HCT116 (cell line): ENCODE data around the gene PGM2L1. TPM values are rescaled to one million over a fixed set of nuclear protein-coding genes. Genes with fewer than 3 reads are reported as not detected.

Source experiments
- ATAC-seq: fragments of 200-7000 bp; cut with Tn5 transposase; 2 replicates; pipeline ENCODE4 v1.9.1; 2020; ENCODE audit warnings: mild to moderate bottlenecking, moderate library complexity
- BruUV-seq: library from RNA; stranded (reverse); fragments of 400-500 nt; replicated peaks from 2 replicates; lab custom pipeline; 2021; lab: Mats Ljungman, UMichigan
- CTCF ChIA-PET: fragments of 300-600 bp; sonication (Branson Sonifier 250); formaldehyde crosslinking; loops from one replicate; lab custom pipeline; 2021; ENCODE audit warnings: antibody characterized with exemption; lab: Charles Lee
- POLR2A ChIA-PET: fragments of 300-600, 350-600 bp; sonication (Branson Sonifier 250); formaldehyde crosslinking; loops from one replicate; lab custom pipeline; 2021; ENCODE audit warnings: antibody characterized with exemption; lab: Charles Lee
- RAD21 ChIA-PET, 2 experiments: fragments of 300-600 bp; sonication (Branson Sonifier 250); formaldehyde crosslinking; loops; one replicate each; lab custom pipeline; 2023; ENCODE audit warnings: low total read pairs in 2 of 2; ENCODE audit not compliant: uncharacterized antibody in 2 of 2, unreplicated experiment in 2 of 2, low non-redundant PET in 1 of 2; lab: Charles Lee
- DNase-seq: peaks from one replicate; pipeline ENCODE4 v3.0.0-alpha.2; 2010; ENCODE audit warnings: low read depth, low spot score
- H2AFZ ChIP-seq: fragments of 200-600 bp; shearing (Covaris generic), sonication (generic); 2 replicates; pipeline ENCODE4 v1.6.1; 2017; ENCODE audit warnings: low read depth, mixed run types, mixed read lengths, antibody characterized with exemption, low read length; ENCODE audit not compliant: poor library complexity, severe bottlenecking
- H3K27ac ChIP-seq: 2 replicates; pipeline ENCODE4 v1.5.1; 2012; ENCODE audit warnings: low read depth, low read length
- H3K27me3 ChIP-seq: fragments of 200-600 bp; sonication (generic); 2 replicates; pipeline ENCODE4 v1.6.1; 2016; ENCODE audit warnings: mixed run types, low read length, mixed read lengths; ENCODE audit not compliant: insufficient read depth
- H3K36me3 ChIP-seq, 2 experiments: fragments of 200-500 bp in 1 of 2; fragments of 200-600 bp in 1 of 2; sonication (Bioruptor generic) in 1 of 2; sonication (generic) in 1 of 2; 2 replicates each; pipeline versions ENCODE4 v1.5.1 to v1.6.1; 2014 to 2016; ENCODE audit warnings: low read length in 2 of 2, inconsistent platforms in 1 of 2, mixed read lengths in 1 of 2, mixed run types in 1 of 2; ENCODE audit not compliant: insufficient read depth in 2 of 2, control insufficient read depth in 1 of 2
- H3K4me1 ChIP-seq, 2 experiments: fragments of 200-600 bp in 1 of 2; sonication (generic) in 1 of 2; 2 replicates each; pipeline versions ENCODE4 v1.5.1 to v1.6.1; 2012 to 2017; ENCODE audit warnings: low read length in 2 of 2, inconsistent platforms in 1 of 2, mild to moderate bottlenecking in 1 of 2, mixed read lengths in 1 of 2, mixed run types in 1 of 2, moderate library complexity in 1 of 2; ENCODE audit not compliant: insufficient read depth in 2 of 2, control insufficient read depth in 1 of 2
- H3K4me2 ChIP-seq: fragments of 200-600 bp; sonication (generic); 2 replicates; pipeline ENCODE4 v1.6.1; 2017; ENCODE audit warnings: mixed run types, low read length, mixed read lengths
- H3K4me3 ChIP-seq, 2 experiments: fragments of 200-600 bp in 1 of 2; sonication (generic) in 1 of 2; replicated peaks in 1 of 2; 2 replicates each; pipeline ENCODE4 v1.5.1; 2011 to 2016; ENCODE audit warnings: low read length in 2 of 2, control low read depth in 1 of 2, low read depth in 1 of 2, mild to moderate bottlenecking in 1 of 2, mixed read lengths in 1 of 2, mixed run types in 1 of 2
- H3K79me2 ChIP-seq: fragments of 200-600 bp; sonication (generic); 2 replicates; pipeline ENCODE4 v1.6.1; 2017; ENCODE audit warnings: mild to moderate bottlenecking, mixed run types, low read length, moderate library complexity, mixed read lengths; ENCODE audit not compliant: insufficient read depth
- H3K9ac ChIP-seq: fragments of 200-600 bp; sonication (generic); 2 replicates; pipeline ENCODE4 v1.6.1; 2016; ENCODE audit warnings: low read length, mixed read lengths
- H3K9me2 ChIP-seq: fragments of 200-600 bp; sonication (generic), shearing (Covaris generic); 2 replicates; pipeline ENCODE4 v1.6.1; 2017; ENCODE audit warnings: mixed run types, mild to moderate bottlenecking, moderate library complexity; ENCODE audit not compliant: insufficient read depth
- H3K9me3 ChIP-seq, 2 experiments: fragments of 200-500 bp in 1 of 2; fragments of 200-600 bp in 1 of 2; sonication (Bioruptor generic) in 1 of 2; sonication (generic) in 1 of 2; 2 replicates each; pipeline ENCODE4 v1.6.1; 2014 to 2017; ENCODE audit warnings: low read length in 2 of 2, mixed read lengths in 2 of 2, inconsistent platforms in 1 of 2, low read depth in 1 of 2, mild to moderate bottlenecking in 1 of 2, mixed run types in 1 of 2, moderate library complexity in 1 of 2; ENCODE audit not compliant: control insufficient read depth in 1 of 2, insufficient read depth in 1 of 2
- H4K20me1 ChIP-seq: fragments of 200-600 bp; sonication (generic), shearing (Covaris generic); 2 replicates; pipeline ENCODE4 v1.6.1; 2017; ENCODE audit warnings: mixed run types, mild to moderate bottlenecking, moderate library complexity; ENCODE audit not compliant: insufficient read depth
- CBX3 ChIP-seq: IDR thresholded peaks from 2 replicates; pipeline ENCODE4 v1.6.1; 2012; ENCODE audit warnings: low read depth
- CEBPB ChIP-seq: IDR thresholded peaks from 2 replicates; pipeline ENCODE4 v1.6.1; 2012; ENCODE audit warnings: low read depth
- EGR1 ChIP-seq: IDR thresholded peaks from 2 replicates; pipeline ENCODE4 v1.6.1; 2012; ENCODE audit warnings: low read depth
- ELF1 ChIP-seq: IDR thresholded peaks from 2 replicates; pipeline ENCODE4 v1.6.1; 2012; ENCODE audit warnings: low read depth, borderline replicate concordance
- EZH2 ChIP-seq: fragments of 200-600 bp; sonication (generic); IDR thresholded peaks from 2 replicates; pipeline ENCODE4 v1.6.1; 2017; ENCODE audit warnings: antibody characterized with exemption, mixed run types
- EZH2phosphoT487 ChIP-seq: fragments of 200-600 bp; IDR thresholded peaks from 2 replicates; pipeline ENCODE4 v1.6.1; 2018; ENCODE audit warnings: antibody characterized with exemption, borderline replicate concordance
- FOSL1 ChIP-seq: IDR thresholded peaks from 2 replicates; pipeline ENCODE4 v1.6.1; 2012; ENCODE audit warnings: low read depth
- JUND ChIP-seq: IDR thresholded peaks from 2 replicates; pipeline ENCODE4 v1.6.1; 2012
- POLR2A ChIP-seq: IDR thresholded peaks from 2 replicates; pipeline ENCODE4 v1.7.0; 2011; ENCODE audit warnings: borderline replicate concordance; ENCODE audit not compliant: insufficient read depth, insufficient read length; ENCODE audit errors: extremely low read depth
- RAD21 ChIP-seq: IDR thresholded peaks from 2 replicates; pipeline ENCODE4 v1.6.1; 2012; ENCODE audit warnings: low read depth, mild to moderate bottlenecking
- SIN3A ChIP-seq: IDR thresholded peaks from 2 replicates; pipeline ENCODE4 v1.6.1; 2012; ENCODE audit warnings: low read depth
- TCF7L2 ChIP-seq: IDR thresholded peaks from 2 replicates; pipeline ENCODE4 v1.7.0; 2011; ENCODE audit warnings: borderline replicate concordance, inconsistent platforms; ENCODE audit not compliant: insufficient read depth, insufficient read length; ENCODE audit errors: extremely low read depth
- ZFX ChIP-seq: fragments of 450-650 bp; IDR thresholded peaks from 2 replicates; pipeline ENCODE4 v1.6.1; 2017
- intact Hi-C: fragments of 100-400 bp; cut with micrococcal nuclease; formaldehyde crosslinking; loops from 2 replicates; pipeline ENCODE4 v1.10.0; 2022
- total RNA-seq: library from RNA; stranded (reverse); gene quantifications from one replicate; pipeline ENCODE4 v1.2.1, GENCODE V29; 2021; ENCODE audit not compliant: unreplicated experiment
- TF ChIP-seq, protein P1 (sequence below): IDR thresholded peaks from 2 replicates; pipeline ENCODE4 v1.6.1; 2012
- TF ChIP-seq, protein P2 (sequence below), 3 experiments: fragments of 200-600 bp in 1 of 3; sonication (generic) in 1 of 3; IDR thresholded peaks in 2 of 3; conservative IDR thresholded peaks in 1 of 3; 2 replicates each; pipeline ENCODE4 v1.5.1; 2012 to 2017; ENCODE audit warnings: low read depth in 2 of 3, low read length in 2 of 3, antibody characterized with exemption in 1 of 3, borderline replicate concordance in 1 of 3, control low read depth in 1 of 3, mild to moderate bottlenecking in 1 of 3, mixed read lengths in 1 of 3, mixed run types in 1 of 3, moderate library complexity in 1 of 3; ENCODE audit not compliant: insufficient read depth in 1 of 3
- TF ChIP-seq, protein P3 (sequence below): IDR thresholded peaks from 2 replicates; pipeline ENCODE4 v1.6.1; 2012; ENCODE audit warnings: low read depth
- TF ChIP-seq, protein P4 (sequence below): IDR thresholded peaks from 2 replicates; pipeline ENCODE4 v1.6.1; 2012

PGM2L1 gene
- total RNA-seq, 1 experiment from 2014 or later = 4.9 TPM

DNA sequence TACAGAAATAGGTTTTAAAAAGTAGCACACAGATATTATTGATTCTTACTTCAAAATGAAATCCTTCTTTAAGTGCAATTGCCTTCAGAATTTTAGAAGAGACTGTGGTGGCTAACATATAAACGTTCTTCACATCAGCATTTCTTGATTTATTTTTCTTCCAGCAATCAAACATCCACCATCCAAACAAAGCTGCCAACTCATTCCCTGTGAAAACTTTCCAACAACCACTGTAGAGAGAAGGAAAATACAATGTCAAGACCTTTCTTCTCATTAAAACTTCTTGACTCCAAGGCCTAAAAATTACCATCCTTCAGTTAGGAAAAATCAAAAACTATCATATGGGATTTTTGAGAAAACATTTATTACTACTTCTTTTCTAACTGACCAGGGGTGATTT, 52.8 kb downstream of the PGM2L1 start:
- ChIA-PET CTCF (no interaction called here), POLR2A (no interaction called here), RAD21 (no interaction called here)
- no peak overlapping the region for H3K4me2 ChIP-seq
- no peaks in the 10 kb centered on the region for H3K79me2 ChIP-seq
- no peak overlapping the region for H3K4me3 ChIP-seq
- no peak overlapping the region for H3K27ac ChIP-seq
- H2AFZ ChIP-seq = no peak overlapping the region
- DNase-seq = no peak
- H3K9me2 ChIP-seq = no peaks in the 10 kb centered on the region
- intact Hi-C loops = no loop called here
- ATAC-seq = no peak
- no peaks in the 10 kb centered on the region for H3K36me3 ChIP-seq
- no peaks in the 10 kb centered on the region for H3K4me1 ChIP-seq
- no peaks in the 10 kb centered on the region for H3K9me3 ChIP-seq
- TF ChIP-seq ZFX = no peak
- no peak for TF ChIP-seq CBX3
- TF ChIP-seq, protein P1, sequence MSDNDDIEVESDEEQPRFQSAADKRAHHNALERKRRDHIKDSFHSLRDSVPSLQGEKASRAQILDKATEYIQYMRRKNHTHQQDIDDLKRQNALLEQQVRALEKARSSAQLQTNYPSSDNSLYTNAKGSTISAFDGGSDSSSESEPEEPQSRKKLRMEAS = no peak
- TF ChIP-seq JUND = no peak
- no peak for TF ChIP-seq SIN3A
- no peak for TF ChIP-seq ELF1
- no peaks in the 10 kb centered on the region for H4K20me1 ChIP-seq
- H3K9ac ChIP-seq = no peak overlapping the region
- BruUV-seq = no TSS peak
- H3K27me3 ChIP-seq = no peaks in the 10 kb centered on the region

DNA sequence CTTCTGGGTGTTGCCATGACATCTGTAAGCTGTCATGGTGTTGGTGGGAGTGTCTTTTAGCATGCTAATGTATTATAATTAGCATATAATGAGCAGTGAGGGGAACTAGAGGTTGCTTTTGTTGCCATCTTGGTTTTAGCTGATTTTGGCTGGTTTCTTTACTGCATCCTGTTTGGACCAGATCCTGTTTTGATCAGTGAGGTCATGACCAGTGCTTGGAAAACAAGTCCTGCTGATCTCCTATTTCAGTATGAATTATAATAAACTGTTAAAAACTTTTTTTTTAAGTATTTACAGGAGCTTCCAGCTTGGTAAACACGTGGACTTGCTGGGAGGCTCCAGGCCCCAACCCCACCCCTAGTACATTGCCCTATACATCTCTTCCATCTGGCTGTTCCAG, 56.3 kb downstream of the PGM2L1 start:
- no peak for ATAC-seq

More for the DNA sequence above, 56.3 kb downstream of the PGM2L1 start:
- Histone ChIP-seq H3K4me1 (no peaks in the 10 kb centered on the region), H3K79me2 (no peaks in the 10 kb centered on the region), H3K4me2 (no peak overlapping the region), H3K9me3 (no peaks in the 10 kb centered on the region), H3K36me3 (no peaks in the 10 kb centered on the region), H3K27me3 (no peaks in the 10 kb centered on the region), H4K20me1 (no peaks in the 10 kb centered on the region), H3K4me3 (no peak overlapping the region), H3K27ac (no peak overlapping the region), H2AFZ (no peak overlapping the region)
- RAD21 ChIA-PET = no interaction called here
- intact Hi-C loops = no loop called here
- POLR2A ChIA-PET = no interaction called here
- DNase-seq = no peak
- no peak for TF ChIP-seq EZH2
- no peak for TF ChIP-seq EGR1
- no peak for TF ChIP-seq JUND
- TF ChIP-seq, protein P2, sequence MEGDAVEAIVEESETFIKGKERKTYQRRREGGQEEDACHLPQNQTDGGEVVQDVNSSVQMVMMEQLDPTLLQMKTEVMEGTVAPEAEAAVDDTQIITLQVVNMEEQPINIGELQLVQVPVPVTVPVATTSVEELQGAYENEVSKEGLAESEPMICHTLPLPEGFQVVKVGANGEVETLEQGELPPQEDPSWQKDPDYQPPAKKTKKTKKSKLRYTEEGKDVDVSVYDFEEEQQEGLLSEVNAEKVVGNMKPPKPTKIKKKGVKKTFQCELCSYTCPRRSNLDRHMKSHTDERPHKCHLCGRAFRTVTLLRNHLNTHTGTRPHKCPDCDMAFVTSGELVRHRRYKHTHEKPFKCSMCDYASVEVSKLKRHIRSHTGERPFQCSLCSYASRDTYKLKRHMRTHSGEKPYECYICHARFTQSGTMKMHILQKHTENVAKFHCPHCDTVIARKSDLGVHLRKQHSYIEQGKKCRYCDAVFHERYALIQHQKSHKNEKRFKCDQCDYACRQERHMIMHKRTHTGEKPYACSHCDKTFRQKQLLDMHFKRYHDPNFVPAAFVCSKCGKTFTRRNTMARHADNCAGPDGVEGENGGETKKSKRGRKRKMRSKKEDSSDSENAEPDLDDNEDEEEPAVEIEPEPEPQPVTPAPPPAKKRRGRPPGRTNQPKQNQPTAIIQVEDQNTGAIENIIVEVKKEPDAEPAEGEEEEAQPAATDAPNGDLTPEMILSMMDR (IDR thresholded peaks at IDR 0.05 in 2 of 3, conservative IDR thresholded peaks at IDR 0.05 in 1 of 3; ENCODE audit: borderline replicate concordance in 1 of 3, insufficient read depth in 1 of 3, low read depth in 2 of 3, low read length in 2 of 3) = no peak
- TF ChIP-seq TCF7L2 = no peak
- no peak for TF ChIP-seq CEBPB
- TF ChIP-seq, protein P3, sequence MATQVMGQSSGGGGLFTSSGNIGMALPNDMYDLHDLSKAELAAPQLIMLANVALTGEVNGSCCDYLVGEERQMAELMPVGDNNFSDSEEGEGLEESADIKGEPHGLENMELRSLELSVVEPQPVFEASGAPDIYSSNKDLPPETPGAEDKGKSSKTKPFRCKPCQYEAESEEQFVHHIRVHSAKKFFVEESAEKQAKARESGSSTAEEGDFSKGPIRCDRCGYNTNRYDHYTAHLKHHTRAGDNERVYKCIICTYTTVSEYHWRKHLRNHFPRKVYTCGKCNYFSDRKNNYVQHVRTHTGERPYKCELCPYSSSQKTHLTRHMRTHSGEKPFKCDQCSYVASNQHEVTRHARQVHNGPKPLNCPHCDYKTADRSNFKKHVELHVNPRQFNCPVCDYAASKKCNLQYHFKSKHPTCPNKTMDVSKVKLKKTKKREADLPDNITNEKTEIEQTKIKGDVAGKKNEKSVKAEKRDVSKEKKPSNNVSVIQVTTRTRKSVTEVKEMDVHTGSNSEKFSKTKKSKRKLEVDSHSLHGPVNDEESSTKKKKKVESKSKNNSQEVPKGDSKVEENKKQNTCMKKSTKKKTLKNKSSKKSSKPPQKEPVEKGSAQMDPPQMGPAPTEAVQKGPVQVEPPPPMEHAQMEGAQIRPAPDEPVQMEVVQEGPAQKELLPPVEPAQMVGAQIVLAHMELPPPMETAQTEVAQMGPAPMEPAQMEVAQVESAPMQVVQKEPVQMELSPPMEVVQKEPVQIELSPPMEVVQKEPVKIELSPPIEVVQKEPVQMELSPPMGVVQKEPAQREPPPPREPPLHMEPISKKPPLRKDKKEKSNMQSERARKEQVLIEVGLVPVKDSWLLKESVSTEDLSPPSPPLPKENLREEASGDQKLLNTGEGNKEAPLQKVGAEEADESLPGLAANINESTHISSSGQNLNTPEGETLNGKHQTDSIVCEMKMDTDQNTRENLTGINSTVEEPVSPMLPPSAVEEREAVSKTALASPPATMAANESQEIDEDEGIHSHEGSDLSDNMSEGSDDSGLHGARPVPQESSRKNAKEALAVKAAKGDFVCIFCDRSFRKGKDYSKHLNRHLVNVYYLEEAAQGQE = no peak
- TF ChIP-seq RAD21 = no peak
- no peak for TF ChIP-seq EZH2phosphoT487
- no peak for TF ChIP-seq POLR2A
- TF ChIP-seq FOSL1 = no peak
- TF ChIP-seq, protein P4, sequence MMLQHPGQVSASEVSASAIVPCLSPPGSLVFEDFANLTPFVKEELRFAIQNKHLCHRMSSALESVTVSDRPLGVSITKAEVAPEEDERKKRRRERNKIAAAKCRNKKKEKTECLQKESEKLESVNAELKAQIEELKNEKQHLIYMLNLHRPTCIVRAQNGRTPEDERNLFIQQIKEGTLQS = no peak
- TF ChIP-seq, all 23 proteins: peak for 0
- H3K9ac ChIP-seq = no peak overlapping the region
- BruUV-seq = no TSS peak
- no peaks in the 10 kb centered on the region for H3K9me2 ChIP-seq
- CTCF ChIA-PET = no interaction called here
